ENCODE data around the gene EXOC6B. TPM values are rescaled to one million over a fixed set of nuclear protein-coding genes. Genes with fewer than 3 reads are reported as not detected.

Gene EXOC6B
- total RNA-seq, 2 experiments from 2014 or later, result 8.5 to 8.6 TPM

DNA sequence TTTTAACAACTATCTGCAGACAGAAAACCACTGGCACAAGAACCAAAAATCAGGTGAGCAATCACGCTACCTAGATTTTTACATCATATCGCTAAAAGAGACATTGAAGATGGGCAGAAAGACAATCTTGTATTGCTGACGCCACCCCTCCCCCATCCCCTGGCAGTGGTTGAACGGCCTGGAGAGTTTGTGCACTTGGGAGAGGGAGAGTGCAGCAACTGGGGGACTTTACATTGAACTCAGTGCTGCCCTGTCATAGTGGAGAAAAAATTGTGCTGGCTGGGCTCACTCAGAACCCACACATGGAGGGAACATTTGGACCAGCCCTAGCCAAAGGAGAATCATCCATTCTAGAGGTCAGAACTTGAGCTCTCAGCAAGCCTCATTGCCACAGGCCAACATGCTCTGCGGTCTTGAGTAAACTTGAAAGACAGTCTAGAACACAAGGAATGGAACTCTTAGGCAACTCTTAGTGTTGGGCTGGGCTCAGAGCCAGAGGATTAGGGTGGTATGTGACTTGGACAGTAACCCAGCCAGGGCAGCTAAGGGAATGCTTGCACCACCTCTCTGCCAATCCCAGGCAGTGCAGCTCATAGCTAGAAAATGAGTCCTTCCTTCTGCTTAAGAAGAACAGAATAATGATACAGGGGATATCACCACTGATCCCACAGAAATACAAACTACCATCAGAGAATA, 458.2 kb downstream of the EXOC6B start:
- H3K4me3 Mint-ChIP-seq, result no peak overlapping the region
- peaks cover 30% of the 10 kb centered on the region for H3K36me3 Mint-ChIP-seq
- H3K4me1 Mint-ChIP-seq (ENCODE audit: low read depth), result no peaks in the 10 kb centered on the region
- no peak for DNase-seq
- ChIA-PET POLR2A (no interaction called here), CTCF (no interaction called here)
- H3K27me3 Mint-ChIP-seq, result no peaks in the 10 kb centered on the region
- intact Hi-C loops (cut with micrococcal nuclease), result no loop called here
- no peak overlapping the region for H3K27ac Mint-ChIP-seq
- peaks cover 20% of the 10 kb centered on the region for H3K9me3 Mint-ChIP-seq

DNA sequence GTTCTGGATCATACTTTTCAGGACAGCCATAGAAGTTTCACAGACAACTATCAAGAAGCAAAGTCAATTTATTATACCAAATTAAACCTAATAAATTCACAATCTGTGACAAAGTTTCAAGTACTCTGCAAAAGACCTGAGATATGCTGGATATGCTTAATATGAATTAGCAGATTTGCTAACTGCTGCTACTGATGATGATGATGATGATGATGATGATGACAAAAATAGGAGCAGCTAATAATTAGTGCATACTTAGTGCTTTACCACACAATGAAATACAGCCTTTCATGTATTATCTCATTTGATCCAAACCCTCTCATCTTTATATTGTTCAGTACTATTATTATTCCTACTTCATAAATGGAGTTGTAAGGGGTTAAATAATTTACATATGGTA, 462.4 kb downstream of the EXOC6B start:
- H3K27me3 Mint-ChIP-seq, result no peaks in the 10 kb centered on the region
- H3K27ac Mint-ChIP-seq, result no peak overlapping the region
- CTCF ChIA-PET, result no interaction called here
- intact Hi-C loops (cut with micrococcal nuclease), result no loop called here
- H3K4me1 Mint-ChIP-seq (ENCODE audit: low read depth), result no peaks in the 10 kb centered on the region
- H3K4me3 Mint-ChIP-seq, result no peak overlapping the region
- POLR2A ChIA-PET, result no interaction called here
- peaks cover 6% of the 10 kb centered on the region for H3K36me3 Mint-ChIP-seq
- DNase-seq, result no peak
- H3K9me3 Mint-ChIP-seq, result peaks cover 2% of the 10 kb centered on the region

- CTCF ChIA-PET, result no interaction called here
- no peak overlapping the region for H3K4me3 Mint-ChIP-seq
- no peaks in the 10 kb centered on the region for H3K9me3 Mint-ChIP-seq
- POLR2A ChIA-PET, result no interaction called here
- peaks cover 5% of the 10 kb centered on the region for H3K36me3 Mint-ChIP-seq
- H3K4me1 Mint-ChIP-seq (ENCODE audit: low read depth), result no peaks in the 10 kb centered on the region
- no peak for DNase-seq
- H3K27ac Mint-ChIP-seq, result no peak overlapping the region
- intact Hi-C loops (cut with micrococcal nuclease), result no loop called here
- H3K27me3 Mint-ChIP-seq, result no peaks in the 10 kb centered on the region
Observed at GRCh38 chr2:72362733-72363132, 463.1 kb downstream of the EXOC6B start.

GRCh38 chr2:72361521-72361920, 464.3 kb downstream of the EXOC6B start:
- H3K9me3 Mint-ChIP-seq, result no peaks in the 10 kb centered on the region
- DNase-seq, result no peak
- ChIA-PET CTCF (no interaction called here), POLR2A (no interaction called here)
- H3K27ac Mint-ChIP-seq, result no peak overlapping the region
- no peak overlapping the region for H3K4me3 Mint-ChIP-seq
- peaks cover 5% of the 10 kb centered on the region for H3K36me3 Mint-ChIP-seq
- intact Hi-C loops (cut with micrococcal nuclease), result no loop called here
- H3K4me1 Mint-ChIP-seq (ENCODE audit: low read depth), result no peaks in the 10 kb centered on the region
- H3K27me3 Mint-ChIP-seq, result no peaks in the 10 kb centered on the region

GRCh38 chr2:72361042-72361441, 464.8 kb downstream of the EXOC6B start:
- ChIA-PET POLR2A (no interaction called here), CTCF (no interaction called here)
- Mint-ChIP-seq H3K27ac (no peak overlapping the region), H3K4me3 (no peak overlapping the region), H3K36me3 (peaks cover 5% of the 10 kb centered on the region), H3K9me3 (no peaks in the 10 kb centered on the region), H3K4me1 (ENCODE audit: low read depth) (no peaks in the 10 kb centered on the region), H3K27me3 (no peaks in the 10 kb centered on the region)
- no peak for DNase-seq
- intact Hi-C loops (cut with micrococcal nuclease), result no loop called here

DNA sequence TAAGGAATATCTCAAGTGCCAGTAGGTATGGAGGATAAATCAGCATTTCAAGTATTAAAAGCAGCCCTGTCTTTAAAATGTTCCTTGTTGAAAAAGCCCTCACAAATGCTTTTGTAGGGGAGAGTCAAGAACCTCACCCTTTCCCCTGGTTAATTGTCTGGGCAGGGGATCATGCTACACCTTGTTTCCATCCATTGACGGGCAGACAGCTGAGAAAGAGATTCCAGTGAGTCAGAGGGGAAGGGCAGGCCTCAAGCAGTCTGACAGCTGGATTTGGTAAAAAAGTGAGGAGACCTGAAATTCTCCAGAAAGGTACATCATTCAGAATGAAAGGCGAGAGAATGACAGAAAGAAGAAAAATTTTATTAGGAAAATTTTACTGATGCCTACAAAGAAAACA, 475.0 kb downstream of the EXOC6B start:
- CTCF ChIA-PET, result no interaction called here
- no peak for DNase-seq
- Mint-ChIP-seq H3K4me1 (ENCODE audit: low read depth) (no peaks in the 10 kb centered on the region), H3K9me3 (peaks cover 3% of the 10 kb centered on the region), H3K27me3 (no peaks in the 10 kb centered on the region), H3K4me3 (no peak overlapping the region), H3K36me3 (peaks cover 7% of the 10 kb centered on the region), H3K27ac (no peak overlapping the region)
- intact Hi-C loops (cut with micrococcal nuclease), result no loop called here
- POLR2A ChIA-PET, result no interaction called here

GRCh38 chr2:72349016-72349415, 476.8 kb downstream of the EXOC6B start:
- intact Hi-C loops (cut with micrococcal nuclease), result no loop called here
- Mint-ChIP-seq H3K4me1 (ENCODE audit: low read depth) (no peaks in the 10 kb centered on the region), H3K27ac (no peak overlapping the region), H3K4me3 (no peak overlapping the region), H3K36me3 (peaks cover 6% of the 10 kb centered on the region), H3K9me3 (peaks cover 3% of the 10 kb centered on the region), H3K27me3 (no peaks in the 10 kb centered on the region)
- no peak for DNase-seq
- ChIA-PET POLR2A (no interaction called here), CTCF (no interaction called here)

DNA sequence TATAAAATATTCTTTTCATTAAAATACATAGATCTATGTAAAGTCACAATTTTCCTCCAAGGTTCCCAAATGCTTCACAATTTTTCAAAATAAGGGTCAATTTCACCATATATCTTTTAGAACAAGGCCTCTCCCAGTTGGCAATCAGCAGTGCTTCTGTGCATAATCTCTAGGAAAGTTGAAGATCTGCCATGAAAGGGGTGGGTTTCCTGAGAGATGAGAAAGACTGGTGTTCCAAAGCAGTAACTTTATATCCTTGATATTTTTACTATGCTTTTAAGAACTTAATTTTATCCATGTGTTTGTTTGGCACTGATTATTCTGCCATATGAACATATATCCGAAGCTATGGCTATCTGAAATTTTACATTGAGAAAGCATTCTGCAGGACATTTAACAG, 478.8 kb downstream of the EXOC6B start:
- Mint-ChIP-seq H3K4me3 (no peak overlapping the region), H3K27ac (no peak overlapping the region), H3K27me3 (no peaks in the 10 kb centered on the region), H3K36me3 (peaks cover 4% of the 10 kb centered on the region), H3K4me1 (ENCODE audit: low read depth) (no peaks in the 10 kb centered on the region), H3K9me3 (peaks cover 3% of the 10 kb centered on the region)
- intact Hi-C loops (cut with micrococcal nuclease), result no loop called here
- CTCF ChIA-PET, result no interaction called here
- DNase-seq, result no peak
- POLR2A ChIA-PET, result no interaction called here

DNA sequence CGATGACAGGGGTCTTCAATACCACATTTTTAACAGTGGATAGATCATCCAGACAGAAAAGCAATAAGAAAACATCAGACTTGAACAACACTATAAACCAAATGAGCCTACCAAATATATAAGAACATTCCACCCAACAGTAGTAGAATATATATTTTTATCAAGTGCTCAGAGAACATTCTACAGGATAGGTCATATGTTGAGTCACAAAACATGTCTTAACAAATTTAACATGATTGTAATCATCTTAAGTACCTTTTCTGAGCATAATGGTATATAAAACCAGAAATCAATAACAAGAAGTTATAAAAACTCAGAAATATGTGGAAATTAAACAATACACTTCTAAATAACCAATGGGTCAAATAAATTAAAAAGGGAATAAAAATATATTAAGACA, 484.2 kb downstream of the EXOC6B start:
- CTCF ChIA-PET, result no interaction called here
- Mint-ChIP-seq H3K9me3 (no peaks in the 10 kb centered on the region), H3K27ac (no peak overlapping the region), H3K4me1 (ENCODE audit: low read depth) (no peaks in the 10 kb centered on the region), H3K27me3 (no peaks in the 10 kb centered on the region), H3K36me3 (no peaks in the 10 kb centered on the region), H3K4me3 (no peak overlapping the region)
- POLR2A ChIA-PET, result no interaction called here
- intact Hi-C loops (cut with micrococcal nuclease), result no loop called here
- no peak for DNase-seq

GRCh38 chr2:72340665-72341064, 485.2 kb downstream of the EXOC6B start:
- POLR2A ChIA-PET, result no interaction called here

GRCh38 chr2:72338076-72338475, 487.8 kb downstream of the EXOC6B start:
- ChIA-PET CTCF (interaction anchor here (1.1 to 1.2 kb wide), 2 partner anchors 13 to 14 kb away, joined by 3 read pairs; no protein-coding TSS in a partner anchor), POLR2A (no interaction called here)
- no peak overlapping the region for H3K27ac Mint-ChIP-seq

More at GRCh38 chr2:72340665-72341064, 485.2 kb downstream of the EXOC6B start:
- CTCF ChIA-PET, result no interaction called here
- no peak overlapping the region for H3K27ac Mint-ChIP-seq
- H3K27me3 Mint-ChIP-seq, result no peaks in the 10 kb centered on the region
- H3K4me1 Mint-ChIP-seq (ENCODE audit: low read depth), result no peaks in the 10 kb centered on the region
- H3K4me3 Mint-ChIP-seq, result no peak overlapping the region
- DNase-seq, result no peak
- H3K36me3 Mint-ChIP-seq, result no peaks in the 10 kb centered on the region
- no peaks in the 10 kb centered on the region for H3K9me3 Mint-ChIP-seq
- intact Hi-C loops (cut with micrococcal nuclease), result no loop called here

GRCh38 chr2:72332720-72333119, 493.1 kb downstream of the EXOC6B start:
- H3K9me3 Mint-ChIP-seq, result no peaks in the 10 kb centered on the region
- no peaks in the 10 kb centered on the region for H3K4me1 Mint-ChIP-seq (ENCODE audit: low read depth)
- no peaks in the 10 kb centered on the region for H3K27me3 Mint-ChIP-seq
- ChIA-PET POLR2A (no interaction called here), CTCF (no interaction called here)
- H3K36me3 Mint-ChIP-seq, result no peaks in the 10 kb centered on the region
- H3K4me3 Mint-ChIP-seq, result no peak overlapping the region
- no peak overlapping the region for H3K27ac Mint-ChIP-seq
- no peak for DNase-seq
- intact Hi-C loops (cut with micrococcal nuclease), result no loop called here

More at GRCh38 chr2:72338076-72338475, 487.8 kb downstream of the EXOC6B start:
- no peak overlapping the region for H3K4me3 Mint-ChIP-seq
- no peaks in the 10 kb centered on the region for H3K27me3 Mint-ChIP-seq
- no peaks in the 10 kb centered on the region for H3K36me3 Mint-ChIP-seq
- no peaks in the 10 kb centered on the region for H3K4me1 Mint-ChIP-seq (ENCODE audit: low read depth)
- intact Hi-C loops (cut with micrococcal nuclease), result no loop called here
- H3K9me3 Mint-ChIP-seq, result no peaks in the 10 kb centered on the region
- no peak for DNase-seq

GRCh38 chr2:72330652-72331051, 495.2 kb downstream of the EXOC6B start:
- H3K9me3 Mint-ChIP-seq, result no peaks in the 10 kb centered on the region
- H3K4me1 Mint-ChIP-seq (ENCODE audit: low read depth), result no peaks in the 10 kb centered on the region
- intact Hi-C loops (cut with micrococcal nuclease), result no loop called here
- H3K4me3 Mint-ChIP-seq, result no peak overlapping the region
- H3K27ac Mint-ChIP-seq, result no peak overlapping the region
- ChIA-PET POLR2A (no interaction called here), CTCF (no interaction called here)
- no peak for DNase-seq
- H3K27me3 Mint-ChIP-seq, result no peaks in the 10 kb centered on the region
- peaks cover 2% of the 10 kb centered on the region for H3K36me3 Mint-ChIP-seq

All from activated CD4-positive, alpha-beta memory T cell treated with anti-CD3 and anti-CD28 coated beads for 36 hours (primary cell).